ENCODE measurements around the gene XIRP1.

GRCh38 chr3:39210078-39210477, 17.7 kb upstream of the XIRP1 start:
- TF ChIP-seq CTCF (IDR thresholded peaks at IDR 0.05) (no peak), POLR2A (IDR thresholded peaks at IDR 0.05) (no peak)

Data from Peyer's patch (tissue), 4 donors.